SK-N-SH (cell line): Measurements from ENCODE around the gene ATP2A3. TPM values are rescaled to one million over a fixed set of nuclear protein-coding genes. Genes with fewer than 3 reads are reported as not detected.

Experiments used
- CTCF ChIA-PET: fragments of 300-600, 350-600 bp; formaldehyde crosslinking; extraction: SDS; loops from one replicate; lab custom pipeline; 2021; lab: Yijun Ruan, JAX
- POLR2A ChIA-PET: fragments of 350-600 bp; sonication (Branson Sonifier 250); formaldehyde crosslinking; extraction: SDS; loops from one replicate; lab custom pipeline; 2020; ENCODE audit warnings: antibody characterized with exemption, inconsistent platforms; lab: Yijun Ruan, JAX
- DNase-seq: peaks from one replicate; pipeline ENCODE4 v3.0.0; 2012
- H2AFZ ChIP-seq: fragments of 200-600 bp; sonication (generic); 2 replicates; pipeline ENCODE4 v1.8.1; 2016; ENCODE audit warnings: antibody characterized with exemption, mild to moderate bottlenecking, low read depth
- H3F3A ChIP-seq: fragments of 200-600 bp; sonication (generic); replicated peaks from 2 replicates; pipeline ENCODE3; 2016; ENCODE audit warnings: antibody characterized with exemption, mild to moderate bottlenecking; ENCODE audit not compliant: insufficient read depth
- H3K27ac ChIP-seq, 2 experiments: fragments of 200-500 bp in 1 of 2; fragments of 200-600 bp in 1 of 2; sonication (Bioruptor generic) in 1 of 2; sonication (generic), shearing (Covaris generic) in 1 of 2; 2 replicates each; pipeline versions ENCODE4 v1.5.1 to v1.6.1; 2014 to 2016; ENCODE audit warnings: low read depth in 2 of 2, inconsistent platforms in 1 of 2, low read length in 1 of 2, mild to moderate bottlenecking in 1 of 2, mixed read lengths in 1 of 2
- H3K27me3 ChIP-seq: fragments of 200-600 bp; sonication (generic), shearing (Covaris generic); 2 replicates; pipeline ENCODE4 v1.6.1; 2016; ENCODE audit warnings: mixed run types; ENCODE audit not compliant: insufficient read depth
- H3K36me3 ChIP-seq, 2 experiments: fragments of 200-500 bp in 1 of 2; fragments of 200-600 bp in 1 of 2; sonication (Bioruptor generic) in 1 of 2; sonication (generic) in 1 of 2; replicated peaks in 1 of 2; 2 replicates each; pipeline versions ENCODE3 to v1.5.1; 2014 to 2016; ENCODE audit warnings: low read length in 1 of 2, mild to moderate bottlenecking in 1 of 2; ENCODE audit not compliant: insufficient read depth in 2 of 2, control insufficient read depth in 1 of 2
- H3K4me1 ChIP-seq, 2 experiments: fragments of 200-500 bp in 1 of 2; fragments of 200-600 bp in 1 of 2; sonication (Bioruptor generic) in 1 of 2; sonication (generic), shearing (Covaris generic) in 1 of 2; 2 replicates each; pipeline versions ENCODE4 v1.5.1 to v1.6.1; 2014 to 2016; ENCODE audit warnings: low read depth in 1 of 2, low read length in 1 of 2, mixed run types in 1 of 2; ENCODE audit not compliant: insufficient read depth in 2 of 2, control insufficient read depth in 1 of 2
- H3K4me2 ChIP-seq: fragments of 200-600 bp; sonication (generic), shearing (Covaris generic); 2 replicates; pipeline ENCODE4 v1.6.1; 2017; ENCODE audit warnings: mixed run types
- H3K4me3 ChIP-seq, 2 experiments: fragments of 200-500 bp in 1 of 2; fragments of 200-600 bp in 1 of 2; sonication (Bioruptor generic) in 1 of 2; sonication (generic), shearing (Covaris generic) in 1 of 2; 2 replicates each; pipeline versions ENCODE4 v1.5.1 to v1.8.1; 2014 to 2016; ENCODE audit warnings: low read depth in 2 of 2, inconsistent platforms in 1 of 2, low read length in 1 of 2, mild to moderate bottlenecking in 1 of 2, mixed read lengths in 1 of 2, moderate library complexity in 1 of 2
- H3K79me2 ChIP-seq: fragments of 200-600 bp; sonication (generic); 2 replicates; pipeline ENCODE4 v1.8.1; 2017; ENCODE audit warnings: mild to moderate bottlenecking; ENCODE audit not compliant: insufficient read depth
- H3K9ac ChIP-seq: fragments of 200-600 bp; sonication (generic); 2 replicates; pipeline ENCODE4 v1.6.1; 2017; ENCODE audit warnings: mixed run types
- H3K9me2 ChIP-seq: fragments of 200-600 bp; sonication (generic); 2 replicates; pipeline ENCODE4 v1.6.1; 2017; ENCODE audit warnings: mixed run types
- H3K9me3 ChIP-seq: fragments of 200-600 bp; sonication (generic); 2 replicates; pipeline ENCODE4 v1.6.1; 2017; ENCODE audit warnings: mixed run types, mild to moderate bottlenecking, moderate library complexity
- H4K20me1 ChIP-seq: fragments of 200-600 bp; sonication (generic); 2 replicates; pipeline ENCODE4 v1.6.1; 2017; ENCODE audit warnings: mild to moderate bottlenecking, mixed run types; ENCODE audit not compliant: insufficient read depth
- ELF1 ChIP-seq: IDR thresholded peaks from 2 replicates; pipeline ENCODE4 v1.4.0; 2012
- EP300 ChIP-seq, 2 experiments: IDR thresholded peaks; 2 replicates each; pipeline versions ENCODE4 v1.4.0 to v1.6.1; 2012; ENCODE audit warnings: borderline replicate concordance in 1 of 2, low read depth in 1 of 2, low read length in 1 of 2
- EZH2phosphoT487 ChIP-seq: fragments of 200-600 bp; sonication (generic); IDR thresholded peaks from 2 replicates; pipeline ENCODE4 v1.6.1; 2017; ENCODE audit warnings: low read depth, mixed run types, mild to moderate bottlenecking, antibody characterized with exemption, moderate library complexity, borderline replicate concordance
- FOXJ3 ChIP-seq: sonication (generic); formaldehyde crosslinking; IDR thresholded peaks from 2 replicates; pipeline ENCODE4 v1.5.1; 2020; ENCODE audit warnings: mild to moderate bottlenecking, missing genetic modification reagents
- GATA2 ChIP-seq: sonication (generic); formaldehyde crosslinking; IDR thresholded peaks from 2 replicates; pipeline ENCODE4 v1.5.0; 2020; ENCODE audit warnings: mild to moderate bottlenecking, missing genetic modification reagents
- MEF2A ChIP-seq: IDR thresholded peaks from 2 replicates; pipeline ENCODE4 v1.4.0; 2012; ENCODE audit warnings: low read depth, borderline replicate concordance
- NRF1 ChIP-seq: IDR thresholded peaks from 2 replicates; pipeline ENCODE4 v1.6.1; 2012; ENCODE audit warnings: low read depth, mild to moderate bottlenecking, low read length
- RAD21 ChIP-seq: IDR thresholded peaks from 2 replicates; pipeline ENCODE4 v1.6.1; 2012; ENCODE audit warnings: mild to moderate bottlenecking, low read length
- RCOR1 ChIP-seq: fragments of 150-350 bp; IDR thresholded peaks from 2 replicates; pipeline ENCODE4 v1.6.1; 2017; ENCODE audit warnings: antibody characterized with exemption, low read length
- SIN3A ChIP-seq: IDR thresholded peaks from 2 replicates; pipeline ENCODE4 v1.6.1; 2012; ENCODE audit warnings: low read depth, mild to moderate bottlenecking, low read length, moderate library complexity, borderline replicate concordance
- TAF1 ChIP-seq: IDR thresholded peaks from 2 replicates; pipeline ENCODE4 v1.6.1; 2012; ENCODE audit warnings: low read depth, mild to moderate bottlenecking, low read length, moderate library complexity, borderline replicate concordance
- TEAD4 ChIP-seq: IDR thresholded peaks from 2 replicates; pipeline ENCODE4 v1.4.0; 2012; ENCODE audit warnings: mild to moderate bottlenecking, borderline replicate concordance; ENCODE audit not compliant: insufficient read depth
- WGBS: methylation state at CpG from one replicate; pipeline ENCODE4 v1.1.6; 2017; ENCODE audit warnings: low lambda C conversion rate; 5-methylcytosine and 5-hydroxymethylcytosine counted together
- polyA plus RNA-seq, 3 experiments: library from polyadenylated mRNA; depleted of rRNA; stranded (reverse); fragments of >200 nt; gene quantifications; 2 replicates each; pipeline ENCODE4 v1.2.3, GENCODE V29; 2012
- TF ChIP-seq, protein P1 (sequence below): IDR thresholded peaks from 2 replicates; pipeline ENCODE4 v1.4.0; 2012; ENCODE audit warnings: low read depth, borderline replicate concordance
- TF ChIP-seq, protein P2 (sequence below): IDR thresholded peaks from 2 replicates; pipeline ENCODE4; 2012
- TF ChIP-seq, protein P3 (sequence below): IDR thresholded peaks from 2 replicates; pipeline ENCODE4 v1.4.0; 2012; ENCODE audit warnings: low read depth
- TF ChIP-seq, protein P4 (sequence below): IDR thresholded peaks from 2 replicates; pipeline ENCODE4 v1.6.1; 2012; ENCODE audit warnings: mild to moderate bottlenecking, low read depth, low read length, moderate library complexity

Gene ATP2A3
- polyA plus RNA-seq, 1 of the 3 experiments (the other 2 are of a cell fraction), result 2.1 TPM

DNA sequence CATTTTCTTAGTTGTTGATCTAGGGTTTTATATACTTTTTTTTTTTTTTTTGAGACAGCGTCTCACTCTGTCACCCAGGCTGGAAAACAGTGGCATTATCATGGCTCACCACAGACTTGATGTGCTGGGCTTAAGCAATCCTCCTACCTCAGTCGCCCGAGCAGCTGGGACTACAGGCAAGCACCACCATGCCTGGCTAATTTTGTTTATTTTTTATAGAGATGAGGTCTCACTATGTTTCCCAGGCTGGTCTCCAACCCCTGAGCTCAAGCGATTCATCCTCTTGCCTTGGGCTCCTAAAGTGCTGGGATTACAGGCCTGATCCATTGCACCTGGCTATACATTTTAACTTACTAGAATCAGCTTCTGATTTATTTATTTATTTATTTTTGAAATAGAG is 34.2 kb upstream of the ATP2A3 start:
- peaks cover 3% of the 10 kb centered on the region; the same call in 1 of the 2 replicates for H3K9me2 ChIP-seq
- no peak overlapping the region for H3K9ac ChIP-seq
- no peak overlapping the region for H3K27ac ChIP-seq
- no peaks in the 10 kb centered on the region for H3K4me1 ChIP-seq
- DNase-seq, result no peak
- no peak for TF ChIP-seq NRF1
- TF ChIP-seq, protein P1, sequence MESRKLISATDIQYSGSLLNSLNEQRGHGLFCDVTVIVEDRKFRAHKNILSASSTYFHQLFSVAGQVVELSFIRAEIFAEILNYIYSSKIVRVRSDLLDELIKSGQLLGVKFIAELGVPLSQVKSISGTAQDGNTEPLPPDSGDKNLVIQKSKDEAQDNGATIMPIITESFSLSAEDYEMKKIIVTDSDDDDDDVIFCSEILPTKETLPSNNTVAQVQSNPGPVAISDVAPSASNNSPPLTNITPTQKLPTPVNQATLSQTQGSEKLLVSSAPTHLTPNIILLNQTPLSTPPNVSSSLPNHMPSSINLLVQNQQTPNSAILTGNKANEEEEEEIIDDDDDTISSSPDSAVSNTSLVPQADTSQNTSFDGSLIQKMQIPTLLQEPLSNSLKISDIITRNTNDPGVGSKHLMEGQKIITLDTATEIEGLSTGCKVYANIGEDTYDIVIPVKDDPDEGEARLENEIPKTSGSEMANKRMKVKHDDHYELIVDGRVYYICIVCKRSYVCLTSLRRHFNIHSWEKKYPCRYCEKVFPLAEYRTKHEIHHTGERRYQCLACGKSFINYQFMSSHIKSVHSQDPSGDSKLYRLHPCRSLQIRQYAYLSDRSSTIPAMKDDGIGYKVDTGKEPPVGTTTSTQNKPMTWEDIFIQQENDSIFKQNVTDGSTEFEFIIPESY, result no peak
- TF ChIP-seq EZH2phosphoT487, result no peak
- TF ChIP-seq TEAD4, result no peak
- no peak for TF ChIP-seq EP300 (IDR thresholded peaks at IDR 0.05; ENCODE audit: borderline replicate concordance in 1 of 2, low read depth in 1 of 2, low read length in 1 of 2)
- no peak for TF ChIP-seq RCOR1
- TF ChIP-seq GATA2 (CRISPR knock-in tag), result no peak
- TF ChIP-seq MEF2A, result no peak
- TF ChIP-seq SIN3A, result no peak
- no peak for TF ChIP-seq FOXJ3 (CRISPR knock-in tag)
- no peak for TF ChIP-seq ELF1
- no peak for TF ChIP-seq TAF1
- TF ChIP-seq RAD21, result no peak
- TF ChIP-seq, protein P2, sequence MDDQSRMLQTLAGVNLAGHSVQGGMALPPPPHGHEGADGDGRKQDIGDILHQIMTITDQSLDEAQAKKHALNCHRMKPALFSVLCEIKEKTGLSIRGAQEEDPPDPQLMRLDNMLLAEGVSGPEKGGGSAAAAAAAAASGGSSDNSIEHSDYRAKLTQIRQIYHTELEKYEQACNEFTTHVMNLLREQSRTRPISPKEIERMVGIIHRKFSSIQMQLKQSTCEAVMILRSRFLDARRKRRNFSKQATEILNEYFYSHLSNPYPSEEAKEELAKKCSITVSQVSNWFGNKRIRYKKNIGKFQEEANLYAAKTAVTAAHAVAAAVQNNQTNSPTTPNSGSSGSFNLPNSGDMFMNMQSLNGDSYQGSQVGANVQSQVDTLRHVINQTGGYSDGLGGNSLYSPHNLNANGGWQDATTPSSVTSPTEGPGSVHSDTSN, result no peak
- TF ChIP-seq, protein P3, sequence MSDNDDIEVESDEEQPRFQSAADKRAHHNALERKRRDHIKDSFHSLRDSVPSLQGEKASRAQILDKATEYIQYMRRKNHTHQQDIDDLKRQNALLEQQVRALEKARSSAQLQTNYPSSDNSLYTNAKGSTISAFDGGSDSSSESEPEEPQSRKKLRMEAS, result no peak
- 0 out of 2 replicates have a peak, but pooled peaks cover 3% of the 10 kb centered on the region for H3K9me3 ChIP-seq
- no peaks in the 10 kb centered on the region for H4K20me1 ChIP-seq
- H3F3A ChIP-seq, result no peaks in the 10 kb centered on the region
- ChIA-PET POLR2A (no interaction called here), CTCF (interaction anchor here (0.8 to 2.4 kb wide), 8 partner anchors 8 to 261 kb away, joined by 3 to 10 read pairs (median 3); no protein-coding TSS in a partner anchor)
- H3K36me3 ChIP-seq, result no peaks in the 10 kb centered on the region
- no peaks in the 10 kb centered on the region for H3K27me3 ChIP-seq
- no peak overlapping the region for H3K4me2 ChIP-seq
- WGBS, result 82% methylated on average over 4 of the region's 4 CpGs
- no peak overlapping the region for H2AFZ ChIP-seq
- H3K79me2 ChIP-seq, result no peaks in the 10 kb centered on the region
- H3K4me3 ChIP-seq, result no peak overlapping the region

DNA sequence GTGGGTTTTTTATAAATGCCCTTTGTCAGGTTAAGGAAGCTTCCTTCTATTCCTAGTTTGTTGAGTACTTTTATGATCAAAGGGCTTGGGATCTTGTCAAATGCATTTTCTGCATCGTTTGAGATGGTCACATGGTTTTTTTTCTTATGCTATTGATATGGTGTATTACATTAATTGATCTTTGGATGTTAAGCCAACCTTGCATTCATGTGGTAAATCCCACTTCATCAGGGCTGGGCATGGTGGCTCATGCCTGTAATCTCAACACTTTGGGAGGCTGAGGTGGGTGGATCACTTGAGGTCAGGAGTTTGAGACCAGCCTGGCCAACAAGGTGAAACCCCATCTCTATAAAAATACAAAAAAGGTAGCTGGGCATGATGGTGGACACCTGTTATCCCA is 30.8 kb upstream of the ATP2A3 start:
- H3K4me3 ChIP-seq, result no peak overlapping the region
- CTCF ChIA-PET, result no interaction called here

More for the DNA sequence above, 30.8 kb upstream of the ATP2A3 start:
- Histone ChIP-seq H4K20me1 (no peaks in the 10 kb centered on the region), H3K27me3 (no peaks in the 10 kb centered on the region; the same call in 1 of the 2 replicates), H3K27ac (no peak overlapping the region), H3K36me3 (no peaks in the 10 kb centered on the region), H3K79me2 (no peaks in the 10 kb centered on the region), H3K9ac (no peak overlapping the region), H3F3A (no peaks in the 10 kb centered on the region), H3K4me1 (no peaks in the 10 kb centered on the region), H3K9me2 (peaks cover 3% of the 10 kb centered on the region; the same call in 1 of the 2 replicates), H3K4me2 (no peak overlapping the region), H3K9me3 (0 out of 2 replicates have a peak, but pooled peaks cover 3% of the 10 kb centered on the region), H2AFZ (no peak overlapping the region)
- WGBS, result 0% methylated on average over 1 of the region's 1 CpG
- POLR2A ChIA-PET, result interaction anchor here (0.7 kb wide), 1 partner anchor 14 kb away, joined by 3 read pairs; no protein-coding TSS in a partner anchor
- TF ChIP-seq, protein P1, result no peak
- TF ChIP-seq, protein P4, sequence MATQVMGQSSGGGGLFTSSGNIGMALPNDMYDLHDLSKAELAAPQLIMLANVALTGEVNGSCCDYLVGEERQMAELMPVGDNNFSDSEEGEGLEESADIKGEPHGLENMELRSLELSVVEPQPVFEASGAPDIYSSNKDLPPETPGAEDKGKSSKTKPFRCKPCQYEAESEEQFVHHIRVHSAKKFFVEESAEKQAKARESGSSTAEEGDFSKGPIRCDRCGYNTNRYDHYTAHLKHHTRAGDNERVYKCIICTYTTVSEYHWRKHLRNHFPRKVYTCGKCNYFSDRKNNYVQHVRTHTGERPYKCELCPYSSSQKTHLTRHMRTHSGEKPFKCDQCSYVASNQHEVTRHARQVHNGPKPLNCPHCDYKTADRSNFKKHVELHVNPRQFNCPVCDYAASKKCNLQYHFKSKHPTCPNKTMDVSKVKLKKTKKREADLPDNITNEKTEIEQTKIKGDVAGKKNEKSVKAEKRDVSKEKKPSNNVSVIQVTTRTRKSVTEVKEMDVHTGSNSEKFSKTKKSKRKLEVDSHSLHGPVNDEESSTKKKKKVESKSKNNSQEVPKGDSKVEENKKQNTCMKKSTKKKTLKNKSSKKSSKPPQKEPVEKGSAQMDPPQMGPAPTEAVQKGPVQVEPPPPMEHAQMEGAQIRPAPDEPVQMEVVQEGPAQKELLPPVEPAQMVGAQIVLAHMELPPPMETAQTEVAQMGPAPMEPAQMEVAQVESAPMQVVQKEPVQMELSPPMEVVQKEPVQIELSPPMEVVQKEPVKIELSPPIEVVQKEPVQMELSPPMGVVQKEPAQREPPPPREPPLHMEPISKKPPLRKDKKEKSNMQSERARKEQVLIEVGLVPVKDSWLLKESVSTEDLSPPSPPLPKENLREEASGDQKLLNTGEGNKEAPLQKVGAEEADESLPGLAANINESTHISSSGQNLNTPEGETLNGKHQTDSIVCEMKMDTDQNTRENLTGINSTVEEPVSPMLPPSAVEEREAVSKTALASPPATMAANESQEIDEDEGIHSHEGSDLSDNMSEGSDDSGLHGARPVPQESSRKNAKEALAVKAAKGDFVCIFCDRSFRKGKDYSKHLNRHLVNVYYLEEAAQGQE, result no peak
- TF ChIP-seq, protein P3, result no peak
- TF ChIP-seq TAF1 (no peak), EZH2phosphoT487 (no peak), EP300 (IDR thresholded peaks at IDR 0.05; ENCODE audit: borderline replicate concordance in 1 of 2, low read depth in 1 of 2, low read length in 1 of 2) (no peak), FOXJ3 (CRISPR knock-in tag) (no peak), TEAD4 (no peak)
- DNase-seq, result no peak
